GM10266 (cell line): ENCODE measurements around the gene AKAP1.

ENCODE experiments used
- DNase-seq: peaks from one replicate; pipeline ENCODE4 v3.0.0; 2012; ENCODE audit errors: extremely low spot score
- CTCF ChIP-seq: IDR thresholded peaks from 2 replicates; pipeline ENCODE4 v1.5.1; 2012; ENCODE audit warnings: mild to moderate bottlenecking, low read depth; ENCODE audit not compliant: control insufficient read depth, insufficient read depth; ENCODE audit errors: missing control alignments

Gene AKAP1

GRCh38 chr17:57084802-57085447 lies at the start of gene AKAP1:
AKAP1 (plus strand) TSS chr17:57085246; CDS start chr17:57105465, 20,219 bp downstream.
- DNase-seq: peak; percentile 99
- TF ChIP-seq CTCF: peak; percentile 64

GRCh38 chr17:57035971-57036481 lies 49.0 kb upstream of the AKAP1 start:
- TF ChIP-seq CTCF: no peak
- no peak for DNase-seq

GRCh38 chr17:57037411-57037810 lies 47.6 kb upstream of the AKAP1 start:
- no peak for DNase-seq
- no peak for TF ChIP-seq CTCF

- no peak for TF ChIP-seq CTCF
Observed at GRCh38 chr17:57038486-57038885, 46.6 kb upstream of the AKAP1 start.

GRCh38 chr17:57040571-57040970 lies 44.5 kb upstream of the AKAP1 start:
- TF ChIP-seq CTCF: no peak
- DNase-seq: no peak

More at GRCh38 chr17:57038486-57038885, 46.6 kb upstream of the AKAP1 start:
- no peak for DNase-seq

- no peak for TF ChIP-seq CTCF
- DNase-seq: no peak
Observed at GRCh38 chr17:57043276-57043675, 41.8 kb upstream of the AKAP1 start.
